Uterus (tissue), 4 donors: ENCODE data around the gene PGC. TPM values are rescaled to one million over a fixed set of nuclear protein-coding genes. Genes with fewer than 3 reads are reported as not detected.

Source experiments
- DNase-seq, 2 donors: peaks; one replicate each; pipeline ENCODE4 v3.0.0-alpha.2; 2019 to 2020
- H3K27ac ChIP-seq, 2 donors: fragments of 200-600 bp; sonication (generic); 1 replicate in 1 of 2; 2 replicates in 1 of 2; pipeline ENCODE4 v1.5.1; 2016 to 2018
- H3K27me3 ChIP-seq, 2 donors: fragments of 200-600 bp; sonication (generic); one replicate each; pipeline ENCODE4 v1.5.1; 2018 to 2019; ENCODE audit warnings: control low read depth in 1 of 2
- H3K36me3 ChIP-seq, 2 donors: fragments of 200-600 bp; sonication (generic); one replicate each; pipeline ENCODE4 v1.5.1; 2019; ENCODE audit warnings: control low read depth in 1 of 2
- H3K4me1 ChIP-seq, 2 donors: fragments of 200-600 bp; sonication (generic); one replicate each; pipeline ENCODE4 v1.5.1; 2018 to 2019; ENCODE audit warnings: control low read depth in 1 of 2
- H3K4me3 ChIP-seq, 2 donors: fragments of 200-600 bp; sonication (generic); 1 replicate in 1 of 2; 2 replicates in 1 of 2; pipeline ENCODE4 v1.5.1; 2018 to 2019; ENCODE audit warnings: mild to moderate bottlenecking in 1 of 2
- H3K9me3 ChIP-seq, 2 donors: fragments of 200-600 bp; sonication (generic); one replicate each; pipeline ENCODE4 v1.5.1; 2019; ENCODE audit warnings: control low read depth in 1 of 2
- CTCF ChIP-seq, 4 experiments: fragments of 200-600 bp in 2 of 4; fragments of 450-650 bp in 2 of 4; sonication (generic) in 2 of 4; IDR thresholded peaks; one replicate each; pipeline ENCODE4 v1.5.1; 2016 to 2019; ENCODE audit warnings: antibody characterized with exemption in 4 of 4, mild to moderate bottlenecking in 2 of 4, moderate library complexity in 1 of 4
- POLR2A ChIP-seq, 2 donors: fragments of 450-650 bp; IDR thresholded peaks; one replicate each; pipeline ENCODE4 v1.6.1; 2016; ENCODE audit warnings: antibody characterized with exemption in 2 of 2, mild to moderate bottlenecking in 1 of 2, moderate library complexity in 1 of 2
- intact Hi-C: fragments of 100-400 bp; cut with DNase I; formaldehyde crosslinking; loops from one replicate; pipeline ENCODE4 v1.15.1; 2023; ENCODE audit warnings: low total_unique reads
- total RNA-seq, 4 donors: library from RNA; depleted of rRNA in 3 of 4; stranded (reverse); fragments of >200 nt in 3 of 4; gene quantifications; one replicate each; pipeline versions ENCODE4 v1.1.0 to v1.2.4, GENCODE V29; 2014 to 2023
- donor health status: DM: yes; HTN: yes; CAD: no.

PGC gene
- total RNA-seq, 4 donors from 2014 or later = 0.91 to 2.1 TPM; not detected in 2

GRCh38 chr6:41736186-41736733 is 10.9 kb downstream of the PGC start:
- Histone ChIP-seq H3K27me3 (no peaks in the 10 kb centered on the region), H3K36me3 (no peaks in the 10 kb centered on the region), H3K9me3 (no peaks in the 10 kb centered on the region), H3K4me1 (peaks cover 0 to 4% of the 10 kb centered on the region in 2 donors), H3K27ac (no peak overlapping the region), H3K4me3 (peak overlapping the region in 1 of 2 donors; percentile 2)
- TF ChIP-seq CTCF (IDR thresholded peaks at IDR 0.05) (no peak), POLR2A (IDR thresholded peaks at IDR 0.05) (no peak)
- intact Hi-C loops = no loop called here
- DNase-seq = no peak

GRCh38 chr6:41735427-41736185 is 11.6 kb downstream of the PGC start, which contains the start of gene TFEB:
TSS of gene TFEB (minus strand) at chr6:41735608. CDS start at chr6:41691213, 44,395 bp downstream.
- Histone ChIP-seq H3K4me3 (peak within 1 kb of the TSS; percentile 93 to 98), H3K9me3 (no peaks in the 10 kb centered on the region), H3K27ac (peak within 1 kb of the TSS; percentile 98), H3K27me3 (no peaks in the 10 kb centered on the region), H3K36me3 (no peaks in the 10 kb centered on the region), H3K4me1 (peaks cover 0 to 4% of the 10 kb centered on the region in 2 donors)
- intact Hi-C loops = no loop called here
- TF ChIP-seq POLR2A (IDR thresholded peaks at IDR 0.05) (peak; percentile 79 to 84), CTCF (IDR thresholded peaks at IDR 0.05) (peak; percentile 82 to 99 (median 96))
- DNase-seq = peak; percentile 94 to 95

- Histone ChIP-seq H3K9me3 (no peaks in the 10 kb centered on the region), H3K36me3 (no peaks in the 10 kb centered on the region), H3K27me3 (no peaks in the 10 kb centered on the region), H3K27ac (peak overlapping the region; percentile 98), H3K4me1 (peaks cover 0 to 4% of the 10 kb centered on the region in 2 donors), H3K4me3 (peak overlapping the region; percentile 93 to 98)
- peak; percentile 83 to 84 for DNase-seq
- TF ChIP-seq POLR2A (IDR thresholded peaks at IDR 0.05) (no peak), CTCF (IDR thresholded peaks at IDR 0.05) (no peak)
- intact Hi-C loops = no loop called here
Measured at GRCh38 chr6:41734666-41735426, 12.4 kb downstream of the PGC start.

GRCh38 chr6:41733707-41734665 is 13.2 kb downstream of the PGC start:
- H3K27me3 ChIP-seq = no peaks in the 10 kb centered on the region
- TF ChIP-seq CTCF (IDR thresholded peaks at IDR 0.05) = no peak
- TF ChIP-seq POLR2A (IDR thresholded peaks at IDR 0.05) = peak in 1 of 2 donors; percentile 64

More at GRCh38 chr6:41733707-41734665, 13.2 kb downstream of the PGC start:
- Histone ChIP-seq H3K36me3 (no peaks in the 10 kb centered on the region), H3K9me3 (no peaks in the 10 kb centered on the region), H3K4me1 (peaks cover 0 to 4% of the 10 kb centered on the region in 2 donors), H3K27ac (peak overlapping the region; percentile 98), H3K4me3 (peak overlapping the region; percentile 93 to 98)
- intact Hi-C loops = no loop called here
- DNase-seq = peak; percentile 67 to 76
